Measurements from ENCODE around the gene RBM17. TPM values are rescaled to one million over a fixed set of nuclear protein-coding genes. Genes with fewer than 3 reads are reported as not detected.
"Not testable (repeated sequence)": the region's sequence is repeated elsewhere in the genome, so short reads cannot be mapped to it uniquely, and the experiment has no call there.

Gene RBM17
- total and polyA plus RNA-seq, 4 donors, result 48.2 to 149 (median 96.4) TPM

DNA sequence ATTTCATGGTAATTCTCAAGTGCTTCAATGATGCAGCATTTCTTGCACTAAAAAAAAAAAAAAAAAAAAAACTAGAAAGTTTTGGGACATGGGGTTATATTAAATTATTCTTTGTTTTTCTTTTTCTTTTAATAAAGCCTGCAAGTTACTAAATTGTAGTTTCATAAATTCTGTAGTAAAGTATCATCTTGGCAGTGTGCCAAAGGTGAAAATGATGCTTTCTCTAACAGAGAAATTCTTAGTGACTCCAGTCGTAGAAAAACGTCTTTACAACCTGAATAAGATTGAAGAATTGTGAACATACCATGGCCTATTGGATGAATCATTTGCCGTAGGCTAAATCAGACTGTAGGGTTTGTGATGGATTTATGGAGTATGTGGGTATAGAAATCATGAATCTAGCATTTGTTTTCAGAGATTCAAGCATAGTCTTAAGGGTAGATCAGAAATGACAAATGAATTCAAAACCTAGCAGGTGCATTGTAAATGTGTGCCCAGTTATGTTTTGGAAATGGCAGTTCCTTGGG, 27.1 kb downstream of the RBM17 start:
- Histone ChIP-seq H3K9me3 (ENCODE audit: control insufficient read depth, insufficient read depth, low read length) (no peaks in the 10 kb centered on the region), H3K4me1 (ENCODE audit: control insufficient read depth, insufficient read depth, low read length) (peaks cover 4% of the 10 kb centered on the region), H3K4me3 (ENCODE audit: low read depth, low read length) (no peak overlapping the region), H3K27ac (ENCODE audit: low read depth, low read length) (no peak overlapping the region), H3K36me3 (ENCODE audit: control insufficient read depth, insufficient read depth, low read length) (peaks cover 21% of the 10 kb centered on the region), H3K27me3 (ENCODE audit: control insufficient read depth, insufficient read depth, low read length) (no peaks in the 10 kb centered on the region)
- 69% methylated on average over 3 of the region's 3 CpGs for WGBS (ENCODE audit: insufficient coverage)
- DNase-seq (ENCODE audit: low read depth in 4 of 6, low spot score in 6 of 6), result no peak

- DNase-seq (ENCODE audit: low read depth in 4 of 6, low spot score in 6 of 6), result no peak
- WGBS (ENCODE audit: insufficient coverage), result no CpG with 5 or more reads among the region's 1 CpG
- Histone ChIP-seq H3K27me3 (ENCODE audit: control insufficient read depth, insufficient read depth, low read length) (no peaks in the 10 kb centered on the region), H3K4me3 (ENCODE audit: low read depth, low read length) (no peak overlapping the region), H3K27ac (ENCODE audit: low read depth, low read length) (no peak overlapping the region), H3K36me3 (ENCODE audit: control insufficient read depth, insufficient read depth, low read length) (peaks cover 13% of the 10 kb centered on the region), H3K4me1 (ENCODE audit: control insufficient read depth, insufficient read depth, low read length) (peaks cover 4% of the 10 kb centered on the region), H3K9me3 (ENCODE audit: control insufficient read depth, insufficient read depth, low read length) (no peaks in the 10 kb centered on the region)
These were observed 28.0 kb downstream of the RBM17 start for GRCh38 chr10:6116806-6117205.

DNA sequence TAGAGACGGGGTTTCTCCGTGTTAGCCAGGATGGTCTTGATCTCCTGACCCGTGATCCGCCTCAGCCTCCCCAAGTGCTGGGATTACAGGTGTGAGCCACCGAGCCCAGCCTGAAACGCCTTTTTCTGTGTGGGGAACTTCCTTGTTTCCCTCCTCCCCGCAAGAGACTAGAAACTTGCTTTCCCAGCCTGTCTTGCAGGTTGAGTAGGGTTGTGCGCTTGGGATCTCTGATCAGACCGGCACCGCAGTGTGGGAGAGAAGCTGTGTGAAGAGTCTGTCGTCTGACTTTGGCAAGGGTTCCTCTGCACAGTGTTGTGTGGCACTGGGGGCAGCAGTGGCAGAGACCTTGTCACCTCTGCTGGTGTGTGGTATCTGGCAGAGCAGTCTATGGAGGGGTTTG, 28.9 kb downstream of the RBM17 start:
- Histone ChIP-seq H3K27me3 (ENCODE audit: control insufficient read depth, insufficient read depth, low read length) (no peaks in the 10 kb centered on the region), H3K9me3 (ENCODE audit: control insufficient read depth, insufficient read depth, low read length) (no peaks in the 10 kb centered on the region), H3K4me1 (ENCODE audit: control insufficient read depth, insufficient read depth, low read length) (peaks cover 4% of the 10 kb centered on the region), H3K36me3 (ENCODE audit: control insufficient read depth, insufficient read depth, low read length) (peaks cover 4% of the 10 kb centered on the region), H3K27ac (ENCODE audit: low read depth, low read length) (no peak overlapping the region), H3K4me3 (ENCODE audit: low read depth, low read length) (no peak overlapping the region)
- no peak for DNase-seq (ENCODE audit: low read depth in 4 of 6, low spot score in 6 of 6)
- 95% methylated on average over 8 of the region's 11 CpGs for WGBS (ENCODE audit: insufficient coverage)

GRCh38 chr10:6119423-6119822, 30.6 kb downstream of the RBM17 start:
- H3K4me1 ChIP-seq (ENCODE audit: control insufficient read depth, insufficient read depth, low read length), result peaks cover 4% of the 10 kb centered on the region
- WGBS (ENCODE audit: insufficient coverage), result 38% methylated on average over 1 of the region's 5 CpGs
- no peaks in the 10 kb centered on the region for H3K27me3 ChIP-seq (ENCODE audit: control insufficient read depth, insufficient read depth, low read length)
- DNase-seq (ENCODE audit: low read depth in 4 of 6, low spot score in 6 of 6), result peak in 2 of 6 donors; percentile 74 to 88
- H3K36me3 ChIP-seq (ENCODE audit: control insufficient read depth, insufficient read depth, low read length), result peaks cover 3% of the 10 kb centered on the region
- H3K4me3 ChIP-seq (ENCODE audit: low read depth, low read length), result no peak overlapping the region
- H3K9me3 ChIP-seq (ENCODE audit: control insufficient read depth, insufficient read depth, low read length), result no peaks in the 10 kb centered on the region
- no peak overlapping the region for H3K27ac ChIP-seq (ENCODE audit: low read depth, low read length)

DNA sequence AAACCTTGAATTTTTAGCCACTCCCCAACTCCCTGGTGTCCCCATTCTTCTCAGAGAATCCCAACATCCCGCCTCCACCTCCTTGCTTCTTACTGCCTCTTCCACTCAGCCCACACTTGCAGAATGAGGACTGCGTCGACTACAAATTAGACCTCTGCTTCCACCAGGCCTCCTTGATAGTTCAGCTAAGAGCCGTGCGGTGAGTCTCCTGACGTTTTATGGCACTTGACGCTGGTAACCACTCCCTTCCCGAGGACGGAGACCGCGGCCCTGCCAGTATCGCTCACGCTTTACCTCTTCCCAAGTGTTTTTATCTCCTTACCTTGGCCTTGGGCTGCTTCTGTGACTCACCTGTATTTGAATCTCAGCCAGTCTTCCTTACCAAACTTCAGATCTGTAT, 31.1 kb downstream of the RBM17 start:
- WGBS (ENCODE audit: insufficient coverage), result 50% methylated on average over 13 of the region's 13 CpGs
- Histone ChIP-seq H3K27me3 (ENCODE audit: control insufficient read depth, insufficient read depth, low read length) (no peaks in the 10 kb centered on the region), H3K36me3 (ENCODE audit: control insufficient read depth, insufficient read depth, low read length) (peaks cover 3% of the 10 kb centered on the region), H3K4me1 (ENCODE audit: control insufficient read depth, insufficient read depth, low read length) (peaks cover 4% of the 10 kb centered on the region), H3K4me3 (ENCODE audit: low read depth, low read length) (no peak overlapping the region), H3K27ac (ENCODE audit: low read depth, low read length) (no peak overlapping the region), H3K9me3 (ENCODE audit: control insufficient read depth, insufficient read depth, low read length) (no peaks in the 10 kb centered on the region)
- peak in 1 of 6 donors; percentile 12 for DNase-seq (ENCODE audit: low read depth in 4 of 6, low spot score in 6 of 6)

- Histone ChIP-seq H3K27me3 (ENCODE audit: control insufficient read depth, insufficient read depth, low read length) (no peaks in the 10 kb centered on the region), H3K36me3 (ENCODE audit: control insufficient read depth, insufficient read depth, low read length) (peaks cover 3% of the 10 kb centered on the region), H3K9me3 (ENCODE audit: control insufficient read depth, insufficient read depth, low read length) (no peaks in the 10 kb centered on the region), H3K27ac (ENCODE audit: low read depth, low read length) (no peak overlapping the region), H3K4me1 (ENCODE audit: control insufficient read depth, insufficient read depth, low read length) (peaks cover 4% of the 10 kb centered on the region), H3K4me3 (ENCODE audit: low read depth, low read length) (no peak overlapping the region)
- 27% methylated on average over 5 of the region's 15 CpGs for WGBS (ENCODE audit: insufficient coverage)
- peak in 2 of 6 donors; percentile 21 to 65 for DNase-seq (ENCODE audit: low read depth in 4 of 6, low spot score in 6 of 6)
These were observed 31.9 kb downstream of the RBM17 start for GRCh38 chr10:6120691-6121090.

DNA sequence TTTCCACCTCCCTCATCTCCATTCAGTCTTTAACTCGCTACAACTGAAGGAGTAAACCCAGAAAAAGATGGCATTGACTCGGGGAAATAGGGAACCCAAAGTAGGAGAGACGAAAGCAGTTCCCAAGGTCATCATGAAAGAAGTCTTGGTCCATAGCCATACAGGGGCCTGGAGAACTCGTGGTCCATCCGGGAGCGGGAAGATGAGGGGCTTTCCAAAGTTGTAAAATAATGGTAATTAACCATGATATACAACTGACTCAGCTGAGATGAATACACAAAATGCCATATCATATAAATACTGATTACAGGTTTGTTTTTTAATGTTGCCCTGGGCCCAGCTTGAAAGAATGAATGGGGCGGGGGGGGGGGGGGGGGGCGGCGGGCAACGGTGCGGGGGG, 32.3 kb downstream of the RBM17 start:
- Histone ChIP-seq H3K4me3 (ENCODE audit: low read depth, low read length) (no peak overlapping the region), H3K4me1 (ENCODE audit: control insufficient read depth, insufficient read depth, low read length) (peaks cover 4% of the 10 kb centered on the region), H3K27me3 (ENCODE audit: control insufficient read depth, insufficient read depth, low read length) (no peaks in the 10 kb centered on the region), H3K9me3 (ENCODE audit: control insufficient read depth, insufficient read depth, low read length) (no peaks in the 10 kb centered on the region), H3K36me3 (ENCODE audit: control insufficient read depth, insufficient read depth, low read length) (peaks cover 3% of the 10 kb centered on the region), H3K27ac (ENCODE audit: low read depth, low read length) (no peak overlapping the region)
- WGBS (ENCODE audit: insufficient coverage), result 76% methylated on average over 3 of the region's 11 CpGs
- no peak for DNase-seq (ENCODE audit: low read depth in 4 of 6, low spot score in 6 of 6)

GRCh38 chr10:6123532-6123931, 34.7 kb downstream of the RBM17 start:
- Histone ChIP-seq H3K9me3 (ENCODE audit: control insufficient read depth, insufficient read depth, low read length) (no peaks in the 10 kb centered on the region), H3K4me1 (ENCODE audit: control insufficient read depth, insufficient read depth, low read length) (peaks cover 4% of the 10 kb centered on the region), H3K27me3 (ENCODE audit: control insufficient read depth, insufficient read depth, low read length) (no peaks in the 10 kb centered on the region), H3K36me3 (ENCODE audit: control insufficient read depth, insufficient read depth, low read length) (no peaks in the 10 kb centered on the region), H3K27ac (ENCODE audit: low read depth, low read length) (no peak overlapping the region), H3K4me3 (ENCODE audit: low read depth, low read length) (no peak overlapping the region)
- 85% methylated on average over 4 of the region's 5 CpGs for WGBS (ENCODE audit: insufficient coverage)
- no peak for DNase-seq (ENCODE audit: low read depth in 4 of 6, low spot score in 6 of 6)

DNA sequence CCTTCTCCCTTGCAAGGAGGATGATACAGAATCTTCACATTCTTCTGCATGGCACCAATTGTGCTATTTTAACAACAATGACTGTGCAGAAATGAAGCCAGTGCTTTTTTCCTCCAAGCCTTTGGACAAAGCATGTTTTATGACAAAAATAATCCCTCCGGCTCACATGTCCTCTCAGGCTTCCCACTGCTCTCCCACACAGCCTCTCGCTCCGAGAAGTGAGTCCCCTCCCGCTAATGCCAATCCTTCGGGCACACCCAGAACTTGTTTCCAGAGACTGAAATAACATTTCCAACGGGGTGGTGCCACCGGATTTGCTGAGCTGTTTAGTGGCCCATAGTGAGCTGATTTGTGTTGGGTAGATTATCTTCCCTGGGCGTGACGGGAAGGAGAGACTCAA, 35.8 kb downstream of the RBM17 start:
- no peak overlapping the region for H3K4me3 ChIP-seq (ENCODE audit: low read depth, low read length)
- no peak for DNase-seq (ENCODE audit: low read depth in 4 of 6, low spot score in 6 of 6)

GRCh38 chr10:6127461-6127860, 38.6 kb downstream of the RBM17 start:
- not testable (repeated sequence) for H3K27ac ChIP-seq (ENCODE audit: low read depth, low read length); DNase-seq (ENCODE audit: low read depth in 4 of 6, low spot score in 6 of 6)

More for the DNA sequence above, 35.8 kb downstream of the RBM17 start:
- WGBS (ENCODE audit: insufficient coverage), result 68% methylated on average over 9 of the region's 9 CpGs
- Histone ChIP-seq H3K27me3 (ENCODE audit: control insufficient read depth, insufficient read depth, low read length) (no peaks in the 10 kb centered on the region), H3K9me3 (ENCODE audit: control insufficient read depth, insufficient read depth, low read length) (no peaks in the 10 kb centered on the region), H3K36me3 (ENCODE audit: control insufficient read depth, insufficient read depth, low read length) (no peaks in the 10 kb centered on the region), H3K4me1 (ENCODE audit: control insufficient read depth, insufficient read depth, low read length) (peaks cover 4% of the 10 kb centered on the region), H3K27ac (ENCODE audit: low read depth, low read length) (no peak overlapping the region)

More at GRCh38 chr10:6127461-6127860, 38.6 kb downstream of the RBM17 start:
- not testable (repeated sequence) for H3K36me3 ChIP-seq (ENCODE audit: control insufficient read depth, insufficient read depth, low read length); H3K4me3 ChIP-seq (ENCODE audit: low read depth, low read length); H3K9me3 ChIP-seq (ENCODE audit: control insufficient read depth, insufficient read depth, low read length); H3K27me3 ChIP-seq (ENCODE audit: control insufficient read depth, insufficient read depth, low read length); H3K4me1 ChIP-seq (ENCODE audit: control insufficient read depth, insufficient read depth, low read length)
